ENCODE results near the gene PRH1.

The PRH1 gene

GRCh38 chr12:10889226-10889625, 5.2 kb upstream of the PRH1 start:
- no peaks in the 10 kb centered on the region for H3K9me2 ChIP-seq (ENCODE audit: low read depth, low read length)
- no peak overlapping the region for H3K4me2 ChIP-seq (ENCODE audit: low read length)
- no peaks in the 10 kb centered on the region for H3K4me1 ChIP-seq (ENCODE audit: insufficient read depth, low read length, severe bottlenecking)
- H3K36me3 ChIP-seq (ENCODE audit: insufficient read depth, low read length) = no peaks in the 10 kb centered on the region
- H3K27ac ChIP-seq (ENCODE audit: low read depth, low read length, poor library complexity, severe bottlenecking) = no peak overlapping the region
- no peak overlapping the region for H2AFZ ChIP-seq (ENCODE audit: low read length)
- no peaks in the 10 kb centered on the region for H4K20me1 ChIP-seq (ENCODE audit: insufficient read depth, low read length)
- no peaks in the 10 kb centered on the region for H3F3A ChIP-seq (ENCODE audit: insufficient read depth, low read length)
- no peak overlapping the region for H3K9ac ChIP-seq (ENCODE audit: low read length)
- no peak for TF ChIP-seq CTCF (IDR thresholded peaks at IDR 0.05; ENCODE audit: low read length)
- no peak for TF ChIP-seq EZH2 (IDR thresholded peaks at IDR 0.05; ENCODE audit: borderline replicate concordance, low read length)
- H3K4me3 ChIP-seq (ENCODE audit: low read depth, low read length, poor library complexity, severe bottlenecking) = no peak overlapping the region
- H3K79me2 ChIP-seq (ENCODE audit: insufficient read depth, low read length) = no peaks in the 10 kb centered on the region
- no peaks in the 10 kb centered on the region for H3K9me3 ChIP-seq (ENCODE audit: low read length)
- H3K27me3 ChIP-seq (ENCODE audit: insufficient read depth, low read length) = no peaks in the 10 kb centered on the region

GRCh38 chr12:10873378-10873777, 10.7 kb downstream of the PRH1 start:
- Histone ChIP-seq H3K9me2 (ENCODE audit: low read depth, low read length) (no peaks in the 10 kb centered on the region), H3F3A (ENCODE audit: insufficient read depth, low read length) (no peaks in the 10 kb centered on the region)
- TF ChIP-seq EZH2 (IDR thresholded peaks at IDR 0.05; ENCODE audit: borderline replicate concordance, low read length) = no peak
- TF ChIP-seq CTCF (IDR thresholded peaks at IDR 0.05; ENCODE audit: low read length) = no peak

GRCh38 chr12:10867381-10867780, 16.7 kb downstream of the PRH1 start:
- H3K9ac ChIP-seq (ENCODE audit: low read length) = no peak overlapping the region
- no peaks in the 10 kb centered on the region for H3K9me2 ChIP-seq (ENCODE audit: low read depth, low read length)
- TF ChIP-seq EZH2 (IDR thresholded peaks at IDR 0.05; ENCODE audit: borderline replicate concordance, low read length) (no peak), CTCF (IDR thresholded peaks at IDR 0.05; ENCODE audit: low read length) (no peak; the same call in 1 of the 2 replicates)
- no peak overlapping the region for H3K27ac ChIP-seq (ENCODE audit: low read depth, low read length, poor library complexity, severe bottlenecking)
- H3K36me3 ChIP-seq (ENCODE audit: insufficient read depth, low read length) = no peaks in the 10 kb centered on the region
- no peak overlapping the region for H3K4me3 ChIP-seq (ENCODE audit: low read depth, low read length, poor library complexity, severe bottlenecking)
- H3K4me2 ChIP-seq (ENCODE audit: low read length) = no peak overlapping the region
- H3K4me1 ChIP-seq (ENCODE audit: insufficient read depth, low read length, severe bottlenecking) = no peaks in the 10 kb centered on the region
- no peak overlapping the region for H2AFZ ChIP-seq (ENCODE audit: low read length)
- no peaks in the 10 kb centered on the region for H3K79me2 ChIP-seq (ENCODE audit: insufficient read depth, low read length)
- H3F3A ChIP-seq (ENCODE audit: insufficient read depth, low read length) = no peaks in the 10 kb centered on the region
- no peaks in the 10 kb centered on the region for H3K9me3 ChIP-seq (ENCODE audit: low read length)
- H4K20me1 ChIP-seq (ENCODE audit: insufficient read depth, low read length) = no peaks in the 10 kb centered on the region
- H3K27me3 ChIP-seq (ENCODE audit: insufficient read depth, low read length) = no peaks in the 10 kb centered on the region

More at GRCh38 chr12:10873378-10873777, 10.7 kb downstream of the PRH1 start:
- H3K4me1 ChIP-seq (ENCODE audit: insufficient read depth, low read length, severe bottlenecking) = no peaks in the 10 kb centered on the region
- no peak overlapping the region for H3K4me2 ChIP-seq (ENCODE audit: low read length)
- no peak overlapping the region for H2AFZ ChIP-seq (ENCODE audit: low read length)
- H3K36me3 ChIP-seq (ENCODE audit: insufficient read depth, low read length) = peaks cover 5% of the 10 kb centered on the region; the same call in 1 of the 2 replicates
- no peaks in the 10 kb centered on the region for H4K20me1 ChIP-seq (ENCODE audit: insufficient read depth, low read length)
- no peak overlapping the region for H3K4me3 ChIP-seq (ENCODE audit: low read depth, low read length, poor library complexity, severe bottlenecking)
- H3K9me3 ChIP-seq (ENCODE audit: low read length) = no peaks in the 10 kb centered on the region
- H3K9ac ChIP-seq (ENCODE audit: low read length) = no peak overlapping the region
- no peaks in the 10 kb centered on the region for H3K27me3 ChIP-seq (ENCODE audit: insufficient read depth, low read length)
- H3K79me2 ChIP-seq (ENCODE audit: insufficient read depth, low read length) = no peaks in the 10 kb centered on the region
- no peak overlapping the region for H3K27ac ChIP-seq (ENCODE audit: low read depth, low read length, poor library complexity, severe bottlenecking)
